ENCODE measurements around the gene GALNT4.

GALNT4 gene

GRCh38 chr12:89486264-89486663 is 38.3 kb downstream of the GALNT4 start:
- no peak for DNase-seq (ENCODE audit: low read depth)
- no peak overlapping the region for H3K4me3 ChIP-seq (replicated peaks; ENCODE audit: low read depth, low read length)
- TF ChIP-seq CTCF (IDR thresholded peaks at IDR 0.05; ENCODE audit: low read length, missing control alignments) = no peak

- TF ChIP-seq CTCF (IDR thresholded peaks at IDR 0.05; ENCODE audit: low read length, missing control alignments) = no peak
- H3K4me3 ChIP-seq (replicated peaks; ENCODE audit: low read depth, low read length) = no peak overlapping the region
- DNase-seq (ENCODE audit: low read depth) = no peak
Measured at GRCh38 chr12:89484470-89484869, 40.1 kb downstream of the GALNT4 start.

- peak; percentile 45 for DNase-seq (ENCODE audit: low read depth)
- TF ChIP-seq CTCF (IDR thresholded peaks at IDR 0.05; ENCODE audit: low read length, missing control alignments) = no peak
- H3K4me3 ChIP-seq (replicated peaks; ENCODE audit: low read depth, low read length) = no peak overlapping the region
Measured at GRCh38 chr12:89481213-89481914, 43.2 kb downstream of the GALNT4 start.

GRCh38 chr12:89479982-89480381 is 44.6 kb downstream of the GALNT4 start:
- no peak for TF ChIP-seq CTCF (IDR thresholded peaks at IDR 0.05; ENCODE audit: low read length, missing control alignments)
- no peak overlapping the region for H3K4me3 ChIP-seq (replicated peaks; ENCODE audit: low read depth, low read length)
- no peak for DNase-seq (ENCODE audit: low read depth)

GRCh38 chr12:89477633-89478279 is 46.8 kb downstream of the GALNT4 start:
- no peak for TF ChIP-seq CTCF (IDR thresholded peaks at IDR 0.05; ENCODE audit: low read length, missing control alignments)
- no peak overlapping the region for H3K4me3 ChIP-seq (replicated peaks; ENCODE audit: low read depth, low read length)
- DNase-seq (ENCODE audit: low read depth) = no peak

- TF ChIP-seq CTCF (IDR thresholded peaks at IDR 0.05; ENCODE audit: low read length, missing control alignments) = no peak
- H3K4me3 ChIP-seq (replicated peaks; ENCODE audit: low read depth, low read length) = no peak overlapping the region
- no peak for DNase-seq (ENCODE audit: low read depth)
Measured at GRCh38 chr12:89476904-89477595, 47.5 kb downstream of the GALNT4 start.
